Measurements from ENCODE around the gene MAP6. TPM values are rescaled to one million over a fixed set of nuclear protein-coding genes. Genes with fewer than 3 reads are reported as not detected.

The MAP6 gene
- total RNA-seq, 1 donor from 2014 or later = 313 TPM

DNA sequence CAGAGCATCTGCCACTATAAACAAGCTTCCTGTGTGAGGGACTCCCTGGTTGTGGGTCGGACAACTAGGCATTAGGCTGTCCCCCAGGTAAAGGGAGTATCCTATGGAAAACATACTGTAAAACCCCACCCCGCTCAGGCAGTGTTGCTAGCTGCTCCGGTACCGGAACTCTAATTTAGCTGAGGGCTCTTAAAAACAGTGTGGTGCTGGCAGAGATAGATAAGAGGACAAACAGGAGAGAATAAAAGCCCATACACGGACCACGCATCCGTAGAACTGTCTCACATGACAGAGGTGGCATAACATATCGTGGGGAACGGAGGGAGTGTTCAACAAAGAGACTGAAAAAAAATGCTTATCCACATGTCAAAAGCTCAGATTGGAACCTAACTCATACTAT lies 45.4 kb upstream of the MAP6 start:
- Mint-ChIP-seq H3K27me3 (ENCODE audit: unreplicated experiment) (peaks cover 7% of the 10 kb centered on the region), H3K27ac (ENCODE audit: unreplicated experiment) (no peak overlapping the region), H3K36me3 (ENCODE audit: unreplicated experiment) (peaks cover 6% of the 10 kb centered on the region), H3K9me3 (ENCODE audit: unreplicated experiment) (peaks cover 4% of the 10 kb centered on the region), H3K4me3 (ENCODE audit: unreplicated experiment) (no peak overlapping the region), H3K4me1 (ENCODE audit: low read depth, unreplicated experiment) (no peaks in the 10 kb centered on the region)
- no peak for DNase-seq
- TF ChIP-seq, protein P1, sequence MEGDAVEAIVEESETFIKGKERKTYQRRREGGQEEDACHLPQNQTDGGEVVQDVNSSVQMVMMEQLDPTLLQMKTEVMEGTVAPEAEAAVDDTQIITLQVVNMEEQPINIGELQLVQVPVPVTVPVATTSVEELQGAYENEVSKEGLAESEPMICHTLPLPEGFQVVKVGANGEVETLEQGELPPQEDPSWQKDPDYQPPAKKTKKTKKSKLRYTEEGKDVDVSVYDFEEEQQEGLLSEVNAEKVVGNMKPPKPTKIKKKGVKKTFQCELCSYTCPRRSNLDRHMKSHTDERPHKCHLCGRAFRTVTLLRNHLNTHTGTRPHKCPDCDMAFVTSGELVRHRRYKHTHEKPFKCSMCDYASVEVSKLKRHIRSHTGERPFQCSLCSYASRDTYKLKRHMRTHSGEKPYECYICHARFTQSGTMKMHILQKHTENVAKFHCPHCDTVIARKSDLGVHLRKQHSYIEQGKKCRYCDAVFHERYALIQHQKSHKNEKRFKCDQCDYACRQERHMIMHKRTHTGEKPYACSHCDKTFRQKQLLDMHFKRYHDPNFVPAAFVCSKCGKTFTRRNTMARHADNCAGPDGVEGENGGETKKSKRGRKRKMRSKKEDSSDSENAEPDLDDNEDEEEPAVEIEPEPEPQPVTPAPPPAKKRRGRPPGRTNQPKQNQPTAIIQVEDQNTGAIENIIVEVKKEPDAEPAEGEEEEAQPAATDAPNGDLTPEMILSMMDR (IDR thresholded peaks at IDR 0.05; ENCODE audit: partially characterized antibody, unreplicated experiment) = no peak

DNA sequence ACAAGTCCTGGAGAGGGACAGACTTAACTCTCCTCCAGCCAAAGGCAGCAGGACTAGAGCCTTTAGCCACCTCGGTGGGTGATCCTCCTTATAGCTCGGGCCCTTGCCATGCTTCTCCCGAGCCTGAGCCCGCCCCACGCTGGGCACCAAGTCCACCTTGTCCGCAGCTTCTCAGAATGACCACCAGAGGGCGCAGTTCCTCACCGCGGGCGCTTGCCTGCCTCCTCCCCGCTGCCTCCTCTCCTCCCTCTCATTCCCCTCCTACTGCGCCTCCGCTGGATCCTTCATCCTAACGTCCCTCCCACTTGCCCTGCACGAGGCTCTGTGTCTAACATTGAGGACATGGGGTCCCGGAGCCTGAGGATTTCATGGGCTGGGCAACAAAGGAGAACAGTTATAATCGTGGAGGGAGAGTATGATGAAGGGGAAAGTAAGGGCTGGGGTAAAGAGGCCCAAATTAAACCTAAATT lies 37.5 kb upstream of the MAP6 start:
- peaks cover 2% of the 10 kb centered on the region for H3K27me3 Mint-ChIP-seq (ENCODE audit: unreplicated experiment)
- peaks cover 12% of the 10 kb centered on the region for H3K36me3 Mint-ChIP-seq (ENCODE audit: unreplicated experiment)
- no peak overlapping the region for H3K27ac Mint-ChIP-seq (ENCODE audit: unreplicated experiment)
- TF ChIP-seq, protein P1 (IDR thresholded peaks at IDR 0.05; ENCODE audit: partially characterized antibody, unreplicated experiment) = peak; percentile 94
- DNase-seq = peak; percentile 71
- H3K9me3 Mint-ChIP-seq (ENCODE audit: unreplicated experiment) = no peaks in the 10 kb centered on the region
- no peak overlapping the region for H3K4me3 Mint-ChIP-seq (ENCODE audit: unreplicated experiment)
- no peaks in the 10 kb centered on the region for H3K4me1 Mint-ChIP-seq (ENCODE audit: low read depth, unreplicated experiment)

DNA sequence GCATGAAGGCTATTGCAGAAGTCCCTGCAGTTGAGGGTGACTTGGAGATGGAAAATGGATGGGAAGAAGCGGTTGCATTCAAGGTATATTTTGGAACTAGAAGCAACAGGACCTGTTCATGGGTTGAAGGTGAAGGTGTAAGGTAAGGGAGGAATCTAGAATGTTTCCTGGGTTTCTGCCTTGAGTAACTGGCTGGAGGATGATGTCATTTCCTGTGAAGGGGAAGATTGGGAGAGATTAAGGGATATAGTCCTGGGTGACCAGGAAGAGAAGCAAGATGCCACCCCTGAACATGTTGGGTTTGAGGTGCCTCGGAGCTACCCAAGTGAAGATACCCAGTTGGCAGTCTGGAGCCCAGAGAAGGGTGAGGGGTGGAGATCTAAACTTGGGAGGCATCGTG lies 36.7 kb upstream of the MAP6 start:
- Mint-ChIP-seq H3K36me3 (ENCODE audit: unreplicated experiment) (peaks cover 12% of the 10 kb centered on the region), H3K4me3 (ENCODE audit: unreplicated experiment) (no peak overlapping the region), H3K27ac (ENCODE audit: unreplicated experiment) (no peak overlapping the region), H3K27me3 (ENCODE audit: unreplicated experiment) (peaks cover 2% of the 10 kb centered on the region), H3K4me1 (ENCODE audit: low read depth, unreplicated experiment) (no peaks in the 10 kb centered on the region), H3K9me3 (ENCODE audit: unreplicated experiment) (no peaks in the 10 kb centered on the region)
- no peak for DNase-seq
- TF ChIP-seq, protein P1 (IDR thresholded peaks at IDR 0.05; ENCODE audit: partially characterized antibody, unreplicated experiment) = no peak

DNA sequence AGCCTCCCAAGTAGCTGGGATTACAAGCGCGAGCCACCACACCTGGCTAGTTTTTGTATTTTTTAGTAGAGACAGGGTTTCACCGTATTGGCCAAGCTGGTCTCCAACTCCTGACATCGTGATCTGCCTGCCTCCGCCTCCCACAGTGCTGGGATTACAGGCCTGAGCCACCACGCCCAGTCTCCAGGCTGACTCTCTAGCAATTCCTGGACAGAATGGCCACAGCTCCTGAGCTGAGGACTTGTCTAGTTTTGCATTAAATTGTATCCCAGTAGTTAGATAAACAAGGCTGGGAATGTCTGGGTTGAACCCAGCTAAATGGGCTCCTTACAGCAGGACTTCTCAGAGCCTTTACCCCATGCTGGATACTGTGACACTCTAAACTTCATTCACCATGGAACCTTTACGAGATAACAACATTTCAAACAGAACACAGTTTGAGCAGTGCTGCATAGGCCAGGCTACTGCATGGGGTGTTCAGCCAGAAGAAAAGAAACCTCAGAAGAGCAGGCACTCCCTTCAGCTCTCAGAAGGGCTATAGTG lies 34.9 kb upstream of the MAP6 start:
- Mint-ChIP-seq H3K4me3 (ENCODE audit: unreplicated experiment) (no peak overlapping the region), H3K36me3 (ENCODE audit: unreplicated experiment) (peaks cover 12% of the 10 kb centered on the region), H3K27me3 (ENCODE audit: unreplicated experiment) (peaks cover 2% of the 10 kb centered on the region), H3K9me3 (ENCODE audit: unreplicated experiment) (no peaks in the 10 kb centered on the region), H3K4me1 (ENCODE audit: low read depth, unreplicated experiment) (no peaks in the 10 kb centered on the region), H3K27ac (ENCODE audit: unreplicated experiment) (no peak overlapping the region)
- DNase-seq = no peak
- TF ChIP-seq, protein P1 (IDR thresholded peaks at IDR 0.05; ENCODE audit: partially characterized antibody, unreplicated experiment) = no peak

DNA sequence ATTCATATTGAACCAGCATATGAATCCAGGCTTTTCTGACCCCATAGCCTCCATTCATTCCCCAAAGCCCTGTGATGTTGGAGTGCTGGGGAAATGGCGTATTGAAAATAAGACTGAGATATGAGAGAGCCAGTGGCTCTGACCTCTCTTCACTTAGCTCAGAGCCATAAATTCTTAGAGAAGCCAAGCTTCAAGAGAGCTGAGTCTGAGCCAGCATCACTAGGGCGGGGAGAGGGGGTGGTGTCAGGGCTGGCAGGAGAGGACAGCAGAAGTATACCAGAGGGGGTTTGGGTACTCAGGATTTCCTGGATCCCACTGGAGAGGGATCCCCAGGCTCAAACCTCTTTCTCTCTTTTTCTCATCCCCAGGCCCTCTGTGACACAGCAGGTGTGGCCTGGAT lies 32.1 kb upstream of the MAP6 start:
- TF ChIP-seq, protein P1 (IDR thresholded peaks at IDR 0.05; ENCODE audit: partially characterized antibody, unreplicated experiment) = no peak
- Mint-ChIP-seq H3K4me1 (ENCODE audit: low read depth, unreplicated experiment) (no peaks in the 10 kb centered on the region), H3K27ac (ENCODE audit: unreplicated experiment) (no peak overlapping the region), H3K36me3 (ENCODE audit: unreplicated experiment) (peaks cover 7% of the 10 kb centered on the region), H3K9me3 (ENCODE audit: unreplicated experiment) (no peaks in the 10 kb centered on the region), H3K27me3 (ENCODE audit: unreplicated experiment) (peaks cover 10% of the 10 kb centered on the region), H3K4me3 (ENCODE audit: unreplicated experiment) (no peak overlapping the region)
- DNase-seq = no peak
